Measurements from ENCODE around the gene TMEM225B. TPM values are rescaled to one million over a fixed set of nuclear protein-coding genes. Genes with fewer than 3 reads are reported as not detected.
A peak's percentile ranks its signal among the peaks of the same experiment; 100 is the strongest.
"Not testable (repeated sequence)": the region's sequence is repeated elsewhere in the genome, so short reads cannot be mapped to it uniquely, and the experiment has no call there.

TMEM225B gene, protein sequence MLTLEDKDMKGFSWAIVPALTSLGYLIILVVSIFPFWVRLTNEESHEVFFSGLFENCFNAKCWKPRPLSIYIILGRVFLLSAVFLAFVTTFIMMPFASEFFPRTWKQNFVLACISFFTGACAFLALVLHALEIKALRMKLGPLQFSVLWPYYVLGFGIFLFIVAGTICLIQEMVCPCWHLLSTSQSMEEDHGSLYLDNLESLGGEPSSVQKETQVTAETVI
- total RNA-seq, result 0.22 TPM in 1 of 2 replicates, not detected in the other

DNA sequence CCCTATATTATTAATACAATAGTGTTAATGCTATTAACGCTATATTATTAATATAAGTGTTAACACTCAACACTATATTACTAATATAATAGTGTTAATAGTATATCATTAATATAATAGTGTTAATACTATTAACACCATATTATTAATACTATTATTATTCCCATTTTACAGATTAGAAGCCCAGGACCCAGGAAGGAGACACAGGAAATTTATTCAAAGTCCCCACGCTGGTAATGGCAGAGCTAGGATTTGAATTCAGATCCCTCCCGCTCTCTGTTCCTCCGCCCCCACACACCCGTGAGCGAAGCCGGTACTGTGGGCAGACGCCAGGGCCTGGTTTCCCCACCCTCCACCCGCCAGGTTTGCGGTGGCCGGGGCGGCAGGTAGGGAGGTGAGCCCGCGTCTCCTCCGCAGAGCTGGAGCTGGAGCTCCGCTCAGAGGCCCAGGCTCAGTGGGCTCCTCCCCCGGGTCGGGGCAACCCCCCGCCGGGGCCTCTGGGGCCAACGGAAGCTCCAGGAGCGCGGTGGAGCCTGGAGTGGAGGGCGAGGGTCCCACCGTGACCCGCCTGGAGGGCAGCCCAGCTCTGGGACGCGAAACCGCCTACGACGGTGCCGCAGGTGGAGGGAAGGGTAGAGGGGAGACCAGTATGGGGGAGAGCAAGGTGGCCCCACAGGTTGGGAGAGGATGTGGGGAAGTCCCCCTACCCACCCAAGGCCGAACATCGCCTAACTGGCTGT lies at the start of gene TMEM225B:
Gene TMEM225B, plus strand, starts transcription at position 506 of the 740 bp plus-strand sequence. CDS start 6,122 bp downstream, outside the sequence.
- no peak for DNase-seq (ENCODE audit: low read depth in 2 of 2)

- DNase-seq (ENCODE audit: low read depth in 2 of 2), result not testable (repeated sequence)
Measured at GRCh38 chr7:99549545-99549944, 48.5 kb upstream of the TMEM225B start.

DNA sequence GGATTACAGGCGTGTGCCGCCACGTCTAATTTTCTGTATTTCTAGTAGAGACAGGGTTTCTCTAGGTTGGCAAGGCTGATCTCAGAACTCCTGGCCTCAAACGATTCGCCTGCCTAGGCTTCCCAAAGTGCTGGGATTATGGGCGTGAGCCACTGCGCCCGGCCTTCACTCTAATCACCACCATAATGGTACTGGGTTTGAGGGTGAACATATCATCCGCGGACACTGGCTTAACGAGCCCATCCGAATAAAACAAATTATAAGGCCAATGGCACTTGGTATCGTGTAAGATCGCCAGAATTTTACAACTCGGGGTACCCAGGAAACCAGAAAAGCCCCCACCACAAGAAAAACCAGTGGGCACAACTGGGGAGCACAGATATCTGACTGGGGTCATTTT lies 46.7 kb upstream of the TMEM225B start:
- DNase-seq (ENCODE audit: low read depth in 2 of 2), result peak; percentile 18 to 25

DNA sequence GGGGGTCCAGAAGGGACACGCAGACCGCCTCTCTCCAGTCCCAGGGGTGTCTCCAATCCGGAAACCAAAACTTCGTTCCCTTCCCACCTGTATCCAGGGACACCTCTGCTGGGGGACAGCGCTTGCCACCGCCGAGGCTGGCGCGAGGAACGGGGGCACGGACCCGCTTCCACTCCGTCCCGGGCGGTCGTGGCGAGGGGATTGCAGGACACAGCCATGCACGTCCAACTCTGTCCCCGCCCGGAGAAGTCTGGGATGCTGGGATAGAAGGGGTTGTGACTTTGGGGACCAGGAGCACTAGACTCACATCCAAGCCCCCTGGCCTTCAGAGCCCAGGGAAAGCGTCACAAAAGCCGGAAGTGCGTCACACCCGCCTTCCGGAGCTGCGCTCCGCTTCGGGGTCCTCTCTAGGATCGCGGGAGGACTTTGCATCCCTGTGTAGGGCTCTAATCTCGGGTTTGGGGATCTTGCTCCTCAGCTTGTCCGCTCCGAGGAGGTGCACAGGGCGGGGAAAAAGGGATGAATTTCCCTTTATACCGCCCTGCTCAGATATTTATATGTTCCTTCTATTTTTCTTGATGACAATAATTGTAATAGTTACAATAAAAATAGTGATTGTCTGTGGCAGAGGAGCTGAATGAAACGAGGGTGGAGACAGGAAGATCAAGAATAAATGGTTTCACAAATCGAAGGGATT lies 46.2 kb upstream of the TMEM225B start, which contains the start of gene FAM200A:
Gene FAM200A, minus strand, starts transcription at position 348 of the 697 bp plus-strand sequence. CDS start 3,707 bp downstream, outside the sequence.
- DNase-seq (ENCODE audit: low read depth in 2 of 2), result peak; percentile 94 to 95

GRCh38 chr7:99553039-99553438 lies 45.0 kb upstream of the TMEM225B start:
- DNase-seq (ENCODE audit: low read depth in 2 of 2), result no peak

DNA sequence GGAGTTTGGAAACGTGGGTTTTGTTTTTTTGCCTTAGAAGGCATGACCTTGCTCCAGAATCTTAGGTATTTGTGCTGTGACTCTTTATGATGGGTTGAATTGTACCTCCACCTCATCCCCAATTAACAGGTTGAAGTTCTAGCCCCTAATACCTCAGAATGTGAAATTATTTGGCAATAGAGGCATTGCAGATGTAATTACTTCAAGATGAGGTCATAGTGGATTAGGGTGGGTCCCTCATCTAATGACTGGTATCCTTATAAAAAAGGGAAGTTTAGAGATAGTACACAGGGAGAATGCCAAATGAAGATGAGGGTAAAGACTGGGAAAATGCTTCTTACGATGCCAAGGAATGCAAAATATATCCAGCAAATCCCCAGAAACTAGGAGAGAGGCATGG lies 43.1 kb upstream of the TMEM225B start:
- DNase-seq (ENCODE audit: low read depth in 2 of 2), result no peak

DNA sequence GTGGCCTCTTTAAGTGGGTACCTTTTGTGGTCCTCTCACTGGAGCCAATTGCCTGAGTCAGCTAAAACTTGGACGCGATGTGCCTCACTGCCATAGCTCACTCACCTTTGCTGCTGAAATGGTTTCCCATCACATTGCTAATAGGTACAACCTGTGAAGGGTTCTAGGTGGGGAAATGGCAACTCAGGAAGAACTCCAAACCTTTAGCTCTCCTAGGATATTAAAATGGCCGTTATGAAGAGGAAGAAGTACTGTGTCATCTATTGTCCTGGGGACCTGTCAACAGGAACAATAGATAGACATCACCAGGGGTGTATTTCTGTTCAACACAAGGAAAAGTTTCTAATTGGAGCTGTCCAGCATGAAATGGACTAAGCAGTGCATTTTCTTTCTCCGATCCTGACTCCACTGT lies 40.9 kb upstream of the TMEM225B start:
- peak; percentile 12 to 43 for DNase-seq (ENCODE audit: low read depth in 2 of 2)

GRCh38 chr7:99557940-99558305 lies 40.1 kb upstream of the TMEM225B start:
- peak in 1 of 2 donors; percentile 6 for DNase-seq (ENCODE audit: low read depth in 2 of 2)

- DNase-seq (ENCODE audit: low read depth in 2 of 2), result peak; percentile 41 to 55
Measured at GRCh38 chr7:99558306-99559174, 39.5 kb upstream of the TMEM225B start, which contains the start of gene ZNF655. Gene ZNF655, plus strand, starts transcription at chr7:99558642. Its CDS starts 1,918 bp downstream, at chr7:99560560.

DNA sequence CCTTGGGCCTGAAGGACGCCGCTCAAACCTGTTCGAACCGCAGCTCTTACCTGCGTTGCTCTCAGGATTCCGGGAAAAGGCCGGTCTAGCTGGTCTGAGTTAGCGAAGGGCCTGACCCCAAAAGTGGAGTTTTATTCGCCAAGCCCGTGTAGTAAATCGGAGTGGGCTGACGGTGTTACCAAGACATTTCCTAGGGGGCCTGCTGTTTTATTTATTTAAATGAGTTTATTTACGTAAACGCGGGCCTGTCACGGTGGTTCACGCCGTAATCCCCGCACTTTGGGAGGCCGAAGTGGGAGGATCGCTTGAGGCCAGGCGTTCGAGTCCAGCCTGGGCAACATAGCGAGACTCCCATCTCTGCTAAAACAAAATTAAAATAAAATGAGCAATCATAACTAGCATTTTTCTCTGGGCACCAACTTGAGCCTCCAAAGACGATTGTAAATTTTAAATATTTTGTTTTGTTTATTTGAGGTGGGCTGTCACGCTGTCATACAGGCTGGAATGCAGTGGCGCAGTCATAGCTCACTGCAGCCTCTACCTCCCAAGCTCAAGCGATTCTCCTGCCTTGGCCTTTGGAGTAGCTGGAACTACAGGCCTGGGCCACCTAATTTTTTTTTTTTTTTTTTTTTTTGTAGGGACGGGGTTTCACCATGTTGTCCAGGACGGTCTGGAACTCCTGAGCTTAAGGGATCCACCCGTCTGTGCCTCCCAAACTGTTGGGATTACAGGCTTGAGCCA lies 38.7 kb upstream of the TMEM225B start:
- peak in 1 of 2 donors; percentile 3 for DNase-seq (ENCODE audit: low read depth in 2 of 2)

DNA sequence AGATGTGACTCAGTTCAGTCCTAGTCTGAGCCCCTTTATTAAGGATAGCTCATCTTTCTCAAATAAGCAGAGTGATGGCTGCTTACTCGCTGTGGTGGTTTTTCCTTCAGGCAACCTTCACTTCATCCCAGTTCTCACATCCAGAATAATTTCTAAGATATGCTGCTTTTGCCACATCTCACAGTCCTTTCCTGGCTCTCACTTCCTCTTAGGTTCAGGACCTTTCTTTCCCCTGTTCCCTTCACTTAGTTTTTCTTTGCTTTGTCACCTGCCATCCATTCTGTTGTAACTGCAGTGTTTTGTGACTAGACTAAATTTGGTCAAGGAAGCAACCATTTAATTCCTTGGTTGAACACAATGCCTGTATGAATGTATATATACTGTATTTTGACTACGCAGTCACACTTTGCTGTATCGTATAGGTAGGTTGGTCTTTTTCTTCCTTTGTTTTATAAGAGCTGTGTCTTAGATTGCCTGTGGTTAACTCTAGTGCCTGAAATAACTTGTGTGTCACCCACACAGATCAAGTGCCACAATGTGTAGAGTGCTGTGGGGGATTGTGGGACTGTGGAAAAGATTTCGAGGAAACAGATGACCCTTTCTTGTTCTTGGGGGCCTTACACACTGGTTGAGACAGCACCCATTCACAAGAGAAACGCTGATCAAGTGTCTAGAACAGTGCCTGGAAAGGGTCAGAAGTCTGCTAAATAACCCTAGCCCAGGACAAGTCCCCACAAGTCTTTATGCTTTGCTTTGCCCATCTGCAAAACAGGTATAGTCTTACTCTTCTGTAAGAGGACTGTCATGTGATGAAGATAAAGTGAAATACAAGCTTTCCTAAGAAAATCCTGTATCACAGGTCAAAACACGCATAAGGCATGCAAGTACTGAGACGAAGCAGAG lies 37.0 kb upstream of the TMEM225B start:
- no peak for DNase-seq (ENCODE audit: low read depth in 2 of 2)

- DNase-seq (ENCODE audit: low read depth in 2 of 2), result no peak
Measured at GRCh38 chr7:99561737-99562051, 36.4 kb upstream of the TMEM225B start.

DNA sequence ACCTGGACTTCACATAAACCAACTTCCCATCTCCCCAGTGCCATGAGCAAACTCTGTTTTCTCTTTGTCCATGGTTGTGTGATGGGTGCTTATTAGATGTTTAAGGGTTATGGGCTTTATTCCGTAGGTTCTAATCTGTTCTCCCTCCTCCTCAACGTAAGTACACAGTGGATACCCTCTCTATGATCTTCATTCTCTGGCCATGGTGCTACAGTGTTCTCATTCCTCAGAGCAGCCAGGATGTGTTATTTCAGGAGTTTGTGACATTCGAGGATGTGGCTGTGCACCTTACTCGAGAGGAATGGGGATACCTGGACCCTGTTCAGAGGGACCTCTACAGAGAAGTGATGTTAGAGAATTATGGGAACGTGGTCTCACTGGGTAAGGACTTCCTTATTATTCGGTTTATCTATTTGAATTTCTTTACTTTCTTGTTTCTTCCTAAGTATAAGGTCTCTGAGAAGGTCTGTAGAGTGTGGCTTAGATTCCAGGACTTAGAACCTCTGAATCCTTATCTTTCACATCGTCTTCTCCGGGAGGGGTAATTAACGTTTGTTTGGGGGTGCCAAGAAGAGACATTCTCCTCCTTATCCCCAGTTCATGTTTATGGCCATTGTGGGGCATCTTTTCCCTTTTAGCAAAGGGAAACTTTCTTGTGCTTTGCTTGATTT lies 35.8 kb upstream of the TMEM225B start:
- DNase-seq (ENCODE audit: low read depth in 2 of 2), result no peak

DNA sequence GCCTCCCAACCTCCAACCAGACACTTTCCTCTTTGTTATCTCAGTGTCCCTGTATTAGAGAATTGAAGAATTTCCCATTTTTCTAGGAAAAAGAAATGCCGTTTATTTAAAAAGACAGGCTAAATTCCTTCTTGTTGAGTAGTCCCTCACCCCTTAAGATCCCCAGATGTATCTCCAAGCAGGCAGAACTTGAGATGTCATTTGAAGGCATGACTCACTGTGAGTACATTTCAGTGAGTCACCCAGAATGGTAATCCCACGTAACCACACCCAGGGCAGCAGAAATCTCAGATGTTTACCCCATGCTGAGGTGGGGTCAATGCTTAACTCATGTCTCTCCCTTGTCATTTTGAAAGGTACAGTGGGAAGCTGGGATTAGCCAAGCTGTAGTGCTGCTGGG lies 35.2 kb upstream of the TMEM225B start:
- DNase-seq (ENCODE audit: low read depth in 2 of 2), result peak in 1 of 2 donors; percentile 95

DNA sequence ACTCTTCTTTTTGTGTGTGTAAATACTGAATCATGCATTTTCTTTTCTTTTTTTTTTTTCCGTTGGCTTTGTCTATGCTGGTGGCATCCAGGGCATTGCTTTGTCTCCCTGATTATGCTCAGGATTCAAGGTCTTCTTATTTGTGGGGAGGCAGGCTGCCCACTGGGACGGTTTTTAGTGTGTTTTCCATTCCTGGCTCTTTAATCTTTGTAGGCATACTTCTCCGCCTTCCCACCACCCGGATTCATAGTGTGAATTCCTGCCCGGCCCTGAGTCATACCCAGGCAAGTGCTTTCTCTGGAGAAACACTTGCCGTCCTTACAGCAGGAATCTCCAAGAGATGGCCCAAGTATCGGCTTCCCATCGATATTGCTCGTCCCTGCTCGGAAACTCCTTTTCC lies 34.4 kb upstream of the TMEM225B start:
- DNase-seq (ENCODE audit: low read depth in 2 of 2), result peak in 1 of 2 donors; percentile 55

- DNase-seq (ENCODE audit: low read depth in 2 of 2), result not testable (repeated sequence)
Measured at GRCh38 chr7:99568770-99569169, 29.3 kb upstream of the TMEM225B start.

DNA sequence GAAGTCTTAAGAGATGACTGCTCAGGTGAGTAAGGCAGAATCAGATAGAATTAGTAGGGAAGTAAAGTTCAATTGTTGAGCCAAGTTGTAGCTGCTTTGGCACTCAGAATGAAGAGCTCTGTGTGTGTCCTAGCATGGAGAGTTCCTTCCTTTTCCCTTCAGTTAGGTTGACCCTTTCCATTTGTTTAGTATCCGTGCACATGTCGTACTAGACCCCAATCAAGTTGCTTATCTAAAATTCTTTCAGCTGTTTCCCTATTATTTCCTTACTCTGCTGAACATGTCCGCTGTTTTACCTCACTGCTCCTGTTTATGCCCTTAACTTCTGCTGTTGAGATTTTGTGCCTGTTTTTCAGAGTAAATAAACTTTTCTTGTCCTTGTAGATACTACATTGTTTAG lies 26.3 kb upstream of the TMEM225B start:
- peak; percentile 14 to 51 for DNase-seq (ENCODE audit: low read depth in 2 of 2)

DNA sequence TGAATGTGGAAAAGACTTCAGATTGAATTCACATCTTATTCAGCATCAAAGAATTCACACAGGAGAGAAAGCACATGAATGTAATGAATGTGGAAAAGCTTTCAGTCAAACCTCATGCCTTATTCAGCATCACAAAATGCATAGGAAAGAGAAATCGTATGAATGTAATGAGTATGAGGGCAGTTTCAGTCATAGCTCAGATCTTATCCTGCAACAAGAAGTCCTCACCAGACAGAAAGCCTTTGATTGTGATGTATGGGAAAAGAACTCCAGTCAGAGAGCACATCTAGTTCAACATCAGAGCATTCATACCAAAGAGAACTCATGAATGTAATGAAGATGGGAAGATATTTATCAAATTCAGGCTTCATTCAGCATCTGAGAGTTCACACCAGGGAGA lies 24.8 kb upstream of the TMEM225B start:
- DNase-seq (ENCODE audit: low read depth in 2 of 2), result no peak

GRCh38 chr7:99576251-99576650 lies 21.8 kb upstream of the TMEM225B start:
- no peak for DNase-seq (ENCODE audit: low read depth in 2 of 2)

All from lung microvascular endothelial cell (primary cell).